HG02870 (cell line): ENCODE results near the gene ZMAT1.
"Not testable (repeated sequence)": the region's sequence is repeated elsewhere in the genome, so short reads cannot be mapped to it uniquely, and the experiment has no call there.

Source experiments
- ATAC-seq: cut with Tn5 transposase; IDR thresholded peaks from one replicate; pipeline ENCODE4 v1.9.1; 2021; ENCODE audit warnings: mild to moderate bottlenecking, moderate library complexity; ENCODE audit not compliant: unreplicated experiment

ZMAT1 gene

GRCh38 chrX:101931488-101932248, at the start of gene ZMAT1:
Gene ZMAT1 (minus strand): TSS chrX:101932027. CDS start chrX:101932008, 19 bp downstream.
- ATAC-seq = peak; percentile 84

GRCh38 chrX:101977106-101977505, 45.3 kb upstream of the ZMAT1 start:
- ATAC-seq = no peak

GRCh38 chrX:101973066-101973465, 41.2 kb upstream of the ZMAT1 start:
- ATAC-seq = no peak

- ATAC-seq = not testable (repeated sequence)
Measured at GRCh38 chrX:101964923-101965539, 33.2 kb upstream of the ZMAT1 start.

- no peak for ATAC-seq
Measured at GRCh38 chrX:101958139-101958538, 26.3 kb upstream of the ZMAT1 start.

- no peak for ATAC-seq
Measured at GRCh38 chrX:101957174-101957573, 25.3 kb upstream of the ZMAT1 start.

- ATAC-seq = no peak
Measured at GRCh38 chrX:101956556-101956955, 24.7 kb upstream of the ZMAT1 start.

GRCh38 chrX:101950581-101950980, 18.8 kb upstream of the ZMAT1 start:
- no peak for ATAC-seq

- no peak for ATAC-seq
Measured at GRCh38 chrX:101932249-101932570, 383 bp upstream of the ZMAT1 start.

- ATAC-seq = no peak
Measured at GRCh38 chrX:101931136-101931487, 715 bp downstream of the ZMAT1 start.

- no peak for ATAC-seq
Measured at GRCh38 chrX:101925733-101926132, 6.1 kb downstream of the ZMAT1 start.

GRCh38 chrX:101918751-101919150, 13.1 kb downstream of the ZMAT1 start:
- ATAC-seq = no peak

- no peak for ATAC-seq
Measured at GRCh38 chrX:101906136-101906796, 25.6 kb downstream of the ZMAT1 start.

- ATAC-seq = no peak
Measured at GRCh38 chrX:101904996-101905395, 26.8 kb downstream of the ZMAT1 start.
